ENCODE results near the gene ACSS2.
"Not testable (repeated sequence)": the region's sequence is repeated elsewhere in the genome, so short reads cannot be mapped to it uniquely, and the experiment has no call there.

Gene ACSS2

GRCh38 chr20:34895465-34895864, 19.1 kb downstream of the ACSS2 start:
- DNase-seq (no peak), ATAC-seq (ENCODE audit: insufficient read depth, low read depth) (no peak)
- Histone ChIP-seq H4K20me1 (ENCODE audit: insufficient read depth, low read length) (no peaks in the 10 kb centered on the region), H3K9me3 (ENCODE audit: insufficient read depth, low read length, severe bottlenecking) (no peaks in the 10 kb centered on the region), H3K4me1 (ENCODE audit: insufficient read depth, low read length) (no peaks in the 10 kb centered on the region), H3K27ac (ENCODE audit: low read length) (no peak overlapping the region), H3K27me3 (ENCODE audit: insufficient read depth, low read length, poor library complexity) (no peaks in the 10 kb centered on the region), H3K79me2 (ENCODE audit: insufficient read depth, low read length) (no peaks in the 10 kb centered on the region), H3K36me3 (ENCODE audit: insufficient read depth, low read length) (no peaks in the 10 kb centered on the region), H3K4me2 (ENCODE audit: insufficient read depth, low read length) (no peak overlapping the region), H3K4me3 (ENCODE audit: low read depth in 1 of 2, low read length in 2 of 2) (no peak overlapping the region), H3K9ac (ENCODE audit: low read depth, low read length) (no peak overlapping the region), H2AFZ (ENCODE audit: low read depth, low read length) (no peak overlapping the region)
- no peak for TF ChIP-seq EZH2 (IDR thresholded peaks at IDR 0.05; ENCODE audit: borderline replicate concordance, low read depth, low read length, severe bottlenecking)
- no peak for TF ChIP-seq CTCF (IDR thresholded peaks at IDR 0.05; ENCODE audit: borderline replicate concordance, extremely low read depth, low read length, poor library complexity, severe bottlenecking)

GRCh38 chr20:34896086-34896621, 19.7 kb downstream of the ACSS2 start:
- Histone ChIP-seq H3K79me2 (ENCODE audit: insufficient read depth, low read length) (no peaks in the 10 kb centered on the region), H3K27ac (ENCODE audit: low read length) (no peak overlapping the region), H3K4me1 (ENCODE audit: insufficient read depth, low read length) (no peaks in the 10 kb centered on the region), H2AFZ (ENCODE audit: low read depth, low read length) (no peak overlapping the region), H3K36me3 (ENCODE audit: insufficient read depth, low read length) (no peaks in the 10 kb centered on the region), H3K9ac (ENCODE audit: low read depth, low read length) (no peak overlapping the region), H3K4me3 (ENCODE audit: low read depth in 1 of 2, low read length in 2 of 2) (no peak overlapping the region), H3K4me2 (ENCODE audit: insufficient read depth, low read length) (no peak overlapping the region), H4K20me1 (ENCODE audit: insufficient read depth, low read length) (no peaks in the 10 kb centered on the region), H3K27me3 (ENCODE audit: insufficient read depth, low read length, poor library complexity) (no peaks in the 10 kb centered on the region), H3K9me3 (ENCODE audit: insufficient read depth, low read length, severe bottlenecking) (no peaks in the 10 kb centered on the region)
- TF ChIP-seq CTCF (IDR thresholded peaks at IDR 0.05; ENCODE audit: borderline replicate concordance, extremely low read depth, low read length, poor library complexity, severe bottlenecking) = no peak
- TF ChIP-seq EZH2 (IDR thresholded peaks at IDR 0.05; ENCODE audit: borderline replicate concordance, low read depth, low read length, severe bottlenecking) = no peak
- ATAC-seq (ENCODE audit: insufficient read depth, low read depth) = no peak
- no peak for DNase-seq

- H3K4me2 ChIP-seq (ENCODE audit: insufficient read depth, low read length); H4K20me1 ChIP-seq (ENCODE audit: insufficient read depth, low read length); H3K9me3 ChIP-seq (ENCODE audit: insufficient read depth, low read length, severe bottlenecking); H2AFZ ChIP-seq (ENCODE audit: low read depth, low read length); H3K4me1 ChIP-seq (ENCODE audit: insufficient read depth, low read length); H3K27ac ChIP-seq (ENCODE audit: low read length); H3K36me3 ChIP-seq (ENCODE audit: insufficient read depth, low read length); H3K9ac ChIP-seq (ENCODE audit: low read depth, low read length); H3K27me3 ChIP-seq (ENCODE audit: insufficient read depth, low read length, poor library complexity); ATAC-seq (ENCODE audit: insufficient read depth, low read depth); H3K4me3 ChIP-seq (ENCODE audit: low read depth in 1 of 2, low read length in 2 of 2); H3K79me2 ChIP-seq (ENCODE audit: insufficient read depth, low read length); DNase-seq: not testable (repeated sequence)
Observed at GRCh38 chr20:34898129-34898528, 21.7 kb downstream of the ACSS2 start.

- DNase-seq; ATAC-seq (ENCODE audit: insufficient read depth, low read depth); H3K9me3 ChIP-seq (ENCODE audit: insufficient read depth, low read length, severe bottlenecking): not testable (repeated sequence)
Observed at GRCh38 chr20:34898731-34899130, 22.3 kb downstream of the ACSS2 start.

More at GRCh38 chr20:34898731-34899130, 22.3 kb downstream of the ACSS2 start:
- H3K27me3 ChIP-seq (ENCODE audit: insufficient read depth, low read length, poor library complexity); H3K79me2 ChIP-seq (ENCODE audit: insufficient read depth, low read length); H3K9ac ChIP-seq (ENCODE audit: low read depth, low read length); H3K4me3 ChIP-seq (ENCODE audit: low read depth in 1 of 2, low read length in 2 of 2); H3K36me3 ChIP-seq (ENCODE audit: insufficient read depth, low read length); H2AFZ ChIP-seq (ENCODE audit: low read depth, low read length); H3K4me1 ChIP-seq (ENCODE audit: insufficient read depth, low read length); H4K20me1 ChIP-seq (ENCODE audit: insufficient read depth, low read length); H3K27ac ChIP-seq (ENCODE audit: low read length); H3K4me2 ChIP-seq (ENCODE audit: insufficient read depth, low read length): not testable (repeated sequence)

All from DND-41 (cell line).